ENCODE results near the gene PVR. TPM values are rescaled to one million over a fixed set of nuclear protein-coding genes. Genes with fewer than 3 reads are reported as not detected.
"Not testable (repeated sequence)": the region's sequence is repeated elsewhere in the genome, so short reads cannot be mapped to it uniquely, and the experiment has no call there.

Gene PVR
- total RNA-seq, 1 donor from 2014 or later, result 26.0 TPM

- Histone ChIP-seq H3K27ac (no peak overlapping the region), H3K27me3 (no peaks in the 10 kb centered on the region), H3K9me3 (no peaks in the 10 kb centered on the region), H3K4me1 (no peaks in the 10 kb centered on the region), H3K4me3 (no peak overlapping the region), H3K36me3 (no peaks in the 10 kb centered on the region)
- DNase-seq (ENCODE audit: extremely low spot score in 2 of 2), result no peak
- intact Hi-C loops (cut with DNase I), result no loop called here
- no peak for TF ChIP-seq POLR2AphosphoS5 (IDR thresholded peaks at IDR 0.05; ENCODE audit: insufficient read depth in 1 of 2, low read depth in 1 of 2)
- TF ChIP-seq, protein P1, sequence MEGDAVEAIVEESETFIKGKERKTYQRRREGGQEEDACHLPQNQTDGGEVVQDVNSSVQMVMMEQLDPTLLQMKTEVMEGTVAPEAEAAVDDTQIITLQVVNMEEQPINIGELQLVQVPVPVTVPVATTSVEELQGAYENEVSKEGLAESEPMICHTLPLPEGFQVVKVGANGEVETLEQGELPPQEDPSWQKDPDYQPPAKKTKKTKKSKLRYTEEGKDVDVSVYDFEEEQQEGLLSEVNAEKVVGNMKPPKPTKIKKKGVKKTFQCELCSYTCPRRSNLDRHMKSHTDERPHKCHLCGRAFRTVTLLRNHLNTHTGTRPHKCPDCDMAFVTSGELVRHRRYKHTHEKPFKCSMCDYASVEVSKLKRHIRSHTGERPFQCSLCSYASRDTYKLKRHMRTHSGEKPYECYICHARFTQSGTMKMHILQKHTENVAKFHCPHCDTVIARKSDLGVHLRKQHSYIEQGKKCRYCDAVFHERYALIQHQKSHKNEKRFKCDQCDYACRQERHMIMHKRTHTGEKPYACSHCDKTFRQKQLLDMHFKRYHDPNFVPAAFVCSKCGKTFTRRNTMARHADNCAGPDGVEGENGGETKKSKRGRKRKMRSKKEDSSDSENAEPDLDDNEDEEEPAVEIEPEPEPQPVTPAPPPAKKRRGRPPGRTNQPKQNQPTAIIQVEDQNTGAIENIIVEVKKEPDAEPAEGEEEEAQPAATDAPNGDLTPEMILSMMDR (IDR thresholded peaks at IDR 0.05), result no peak
- no peak for TF ChIP-seq POLR2A (IDR thresholded peaks at IDR 0.05)
These were observed 36.8 kb downstream of the PVR start for GRCh38 chr19:44680536-44680935.

GRCh38 chr19:44681992-44682790 is 38.5 kb downstream of the PVR start:
- no peak for DNase-seq (ENCODE audit: extremely low spot score in 2 of 2)
- TF ChIP-seq, protein P1 (IDR thresholded peaks at IDR 0.05), result no peak
- H3K9me3 ChIP-seq, result no peaks in the 10 kb centered on the region
- H3K27me3 ChIP-seq, result no peaks in the 10 kb centered on the region
- H3K27ac ChIP-seq, result no peak overlapping the region
- intact Hi-C loops (cut with DNase I), result no loop called here
- no peaks in the 10 kb centered on the region for H3K36me3 ChIP-seq
- no peak overlapping the region for H3K4me3 ChIP-seq
- H3K4me1 ChIP-seq, result no peaks in the 10 kb centered on the region

DNA sequence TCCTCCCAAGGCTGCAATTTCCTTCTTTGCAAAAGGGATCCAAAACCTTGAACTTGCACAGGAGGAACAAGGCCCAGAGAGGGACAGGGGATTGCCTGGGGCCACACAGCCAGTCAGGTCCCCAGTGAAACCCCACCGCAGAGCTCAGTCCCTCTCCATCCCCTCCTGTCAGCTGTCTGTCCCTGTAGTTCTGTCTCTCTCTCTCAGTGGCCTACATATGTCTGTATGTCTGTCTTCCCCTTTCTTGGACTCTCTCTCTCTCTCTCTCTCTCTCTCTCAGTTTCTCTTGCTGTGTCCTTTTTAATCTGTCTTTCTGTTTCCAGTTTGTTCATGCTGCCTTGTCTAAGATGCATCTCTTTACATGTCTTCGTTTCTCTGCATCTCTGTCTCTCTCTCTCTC is 39.1 kb downstream of the PVR start:
- TF ChIP-seq POLR2AphosphoS5 (IDR thresholded peaks at IDR 0.05; ENCODE audit: insufficient read depth in 1 of 2, low read depth in 1 of 2) (no peak), POLR2A (IDR thresholded peaks at IDR 0.05) (no peak)
- TF ChIP-seq, protein P1 (IDR thresholded peaks at IDR 0.05), result no peak
- intact Hi-C loops (cut with DNase I), result no loop called here
- Histone ChIP-seq H3K4me3 (no peak overlapping the region), H3K9me3 (no peaks in the 10 kb centered on the region), H3K27ac (no peak overlapping the region), H3K36me3 (no peaks in the 10 kb centered on the region), H3K27me3 (no peaks in the 10 kb centered on the region), H3K4me1 (no peaks in the 10 kb centered on the region)
- DNase-seq (ENCODE audit: extremely low spot score in 2 of 2), result no peak

DNA sequence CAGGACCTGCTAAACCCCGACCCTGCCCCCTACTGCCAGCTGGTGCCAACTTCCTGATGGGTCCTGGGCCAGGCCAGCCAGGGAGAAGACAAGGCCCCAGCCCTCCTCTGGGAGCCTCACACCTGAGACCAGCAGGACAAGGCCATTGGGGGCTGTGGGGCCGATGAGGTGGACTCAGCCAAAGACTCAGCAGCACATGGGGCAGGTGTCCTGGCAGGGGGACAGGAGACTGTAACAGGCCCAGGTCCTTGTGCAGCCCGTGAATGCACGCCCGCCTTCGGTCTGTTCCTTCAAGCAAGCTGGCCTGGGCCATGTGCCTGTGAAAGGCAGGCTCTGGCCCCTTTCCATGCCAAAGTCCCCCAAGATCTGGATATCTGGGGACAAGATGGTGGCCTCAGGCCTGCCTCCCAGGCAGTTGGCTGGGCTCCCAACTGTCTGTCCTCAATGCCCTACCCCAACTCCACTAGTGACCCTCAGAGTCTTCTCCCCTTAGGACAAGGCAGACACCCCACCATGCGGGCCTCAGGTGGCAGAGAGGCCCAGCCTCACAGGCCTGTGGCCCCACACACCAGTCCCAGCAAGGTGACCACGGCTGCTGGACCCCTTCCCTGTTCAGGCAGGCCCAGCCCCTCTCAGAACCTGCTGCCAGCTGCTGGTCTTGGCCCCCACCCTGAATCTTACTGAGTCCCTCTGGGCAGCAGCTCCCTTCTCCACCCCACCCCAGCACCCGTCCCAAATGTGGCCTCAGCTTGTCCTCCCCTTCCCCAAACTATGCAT is 39.9 kb downstream of the PVR start:
- H3K36me3 ChIP-seq, result no peaks in the 10 kb centered on the region
- TF ChIP-seq, protein P1 (IDR thresholded peaks at IDR 0.05), result no peak
- TF ChIP-seq POLR2A (IDR thresholded peaks at IDR 0.05) (no peak), POLR2AphosphoS5 (IDR thresholded peaks at IDR 0.05; ENCODE audit: insufficient read depth in 1 of 2, low read depth in 1 of 2) (no peak)
- intact Hi-C loops (cut with DNase I), result no loop called here
- H3K27me3 ChIP-seq, result no peaks in the 10 kb centered on the region
- no peaks in the 10 kb centered on the region for H3K4me1 ChIP-seq
- H3K9me3 ChIP-seq, result no peaks in the 10 kb centered on the region
- no peak overlapping the region for H3K27ac ChIP-seq
- no peak overlapping the region for H3K4me3 ChIP-seq
- no peak for DNase-seq (ENCODE audit: extremely low spot score in 2 of 2)

DNA sequence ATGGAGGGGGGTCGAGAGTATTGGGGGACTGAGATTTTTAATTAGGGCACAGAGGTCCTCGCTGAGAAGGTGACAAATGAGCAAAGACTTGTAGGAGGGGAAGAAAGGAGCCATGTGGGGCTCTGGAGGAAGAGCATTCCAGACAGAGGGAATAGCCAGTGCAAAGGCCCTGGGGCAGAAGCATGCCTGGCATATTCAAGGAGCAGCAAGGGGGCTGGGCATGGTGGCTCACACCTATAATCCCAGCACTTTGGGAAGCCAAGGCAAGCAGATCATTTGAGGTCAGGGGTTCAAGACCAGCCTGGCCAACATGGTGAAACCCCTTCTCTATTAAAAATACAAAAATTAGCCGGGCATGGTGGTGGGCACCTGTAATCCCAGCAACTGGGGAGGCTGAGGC is 40.7 kb downstream of the PVR start:
- H3K9me3 ChIP-seq; H3K27ac ChIP-seq; H3K4me3 ChIP-seq; DNase-seq (ENCODE audit: extremely low spot score in 2 of 2); intact Hi-C loops (cut with DNase I); H3K27me3 ChIP-seq; H3K4me1 ChIP-seq; H3K36me3 ChIP-seq: not testable (repeated sequence)
